ENCODE data around the gene ITGAL. TPM values are rescaled to one million over a fixed set of nuclear protein-coding genes. Genes with fewer than 3 reads are reported as not detected.
"Not testable (repeated sequence)": the region's sequence is repeated elsewhere in the genome, so short reads cannot be mapped to it uniquely, and the experiment has no call there.

ITGAL gene
- total RNA-seq, 1 experiment from 2014 or later, result not detected

DNA sequence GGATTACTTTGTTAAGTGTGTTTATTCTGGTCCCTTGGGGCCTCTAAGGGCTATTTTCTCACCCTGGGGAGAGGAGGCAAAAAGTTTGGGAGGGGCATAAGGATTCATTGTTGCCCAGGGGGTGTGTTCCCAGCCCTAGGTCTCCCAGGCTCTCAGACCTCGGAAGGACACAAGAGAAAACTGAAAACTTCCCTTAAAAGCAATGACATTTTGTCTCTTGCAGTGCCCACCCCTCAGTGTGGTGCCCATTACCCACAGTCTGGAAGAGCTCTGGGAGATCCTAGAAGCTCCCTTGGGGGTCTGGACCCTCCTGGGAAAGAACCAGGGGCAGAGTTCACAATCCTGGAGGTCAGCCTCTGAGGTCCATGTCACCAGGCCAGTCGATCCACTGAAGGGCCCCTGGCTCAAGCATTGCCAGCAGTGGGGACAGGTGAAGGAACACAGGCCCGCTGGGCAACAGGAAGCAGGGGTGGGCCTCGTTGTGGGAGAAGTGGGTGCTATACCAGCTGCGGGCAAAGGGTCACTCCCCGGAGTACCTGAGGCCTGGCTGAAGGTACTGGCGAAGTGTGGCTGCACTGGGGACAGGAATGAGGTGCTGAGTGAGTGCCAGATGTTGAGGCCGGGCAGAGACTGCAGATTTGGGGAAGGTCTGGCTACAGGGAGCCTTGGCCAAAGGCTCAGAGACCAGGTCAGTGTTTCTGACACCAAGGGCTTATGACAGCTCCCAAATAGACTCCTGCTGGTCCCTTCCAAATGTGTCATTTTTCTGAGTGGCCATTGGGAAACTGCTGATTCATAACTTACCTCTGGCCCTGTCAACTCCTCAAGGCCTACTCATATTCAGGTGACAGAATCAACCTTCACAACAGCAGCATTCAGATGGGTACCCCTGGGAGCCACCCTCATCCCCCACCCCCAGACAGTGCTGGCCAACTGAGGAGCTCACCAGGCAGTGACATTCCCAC is 66.7 kb downstream of the ITGAL start:
- Histone ChIP-seq H4K20me1 (ENCODE audit: control insufficient read depth, insufficient read depth, insufficient read length) (no peaks in the 10 kb centered on the region), H2BK12ac (ENCODE audit: insufficient read length, low read depth, low read length) (no peak overlapping the region), H2BK20ac (ENCODE audit: low read depth, low read length, poor library complexity, severe bottlenecking) (no peak overlapping the region), H3K4me2 (ENCODE audit: insufficient read depth, insufficient read length, low read length) (no peak overlapping the region), H3K27ac (ENCODE audit: insufficient read length, low read depth, low read length) (no peak overlapping the region), H4K5ac (ENCODE audit: insufficient read length, low read depth, low read length) (no peak overlapping the region), H2BK15ac (ENCODE audit: low read depth, low read length) (no peak overlapping the region), H3K9ac (ENCODE audit: extremely low read depth, insufficient read length, low read length) (no peak overlapping the region), H2AFZ (ENCODE audit: low read length) (no peak overlapping the region), H2BK5ac (ENCODE audit: insufficient read length, low read length) (no peak overlapping the region), H4K8ac (replicated peaks; ENCODE audit: insufficient read length, low read depth, low read length) (no peak overlapping the region), H3K56ac (ENCODE audit: insufficient read length, low read depth, low read length) (no peak overlapping the region), H4K91ac (ENCODE audit: insufficient read length, low read depth, low read length) (no peak overlapping the region), H3K9me3 (ENCODE audit: control insufficient read depth, low read depth, low read length) (no peaks in the 10 kb centered on the region), H3K79me1 (ENCODE audit: insufficient read depth, low read depth, low read length, poor library complexity, severe bottlenecking) (no peaks in the 10 kb centered on the region), H3K18ac (ENCODE audit: insufficient read length, low read depth, low read length) (no peak overlapping the region), H3K79me2 (ENCODE audit: insufficient read depth, low read length) (no peaks in the 10 kb centered on the region), H3K23me2 (ENCODE audit: insufficient read length, low read depth, low read length, poor library complexity, severe bottlenecking) (peaks cover 12% of the 10 kb centered on the region), H3K4ac (ENCODE audit: low read depth, low read length) (no peak overlapping the region), H3K14ac (ENCODE audit: insufficient read depth, low read length) (no peak overlapping the region), H2AK5ac (ENCODE audit: insufficient read length, low read length) (no peak overlapping the region), H3K23ac (ENCODE audit: insufficient read length, low read depth, low read length) (no peak overlapping the region), H3K27me3 (ENCODE audit: insufficient read depth, low read length) (no peaks in the 10 kb centered on the region), H3T11ph (ENCODE audit: low read length) (no peak overlapping the region), H3K4me1 (ENCODE audit: insufficient read depth, low read length) (peaks cover 3% of the 10 kb centered on the region; the same call in 1 of the 2 replicates), H2BK120ac (ENCODE audit: low read depth, low read length, poor library complexity, severe bottlenecking) (no peak overlapping the region)
- TF ChIP-seq, protein P1, sequence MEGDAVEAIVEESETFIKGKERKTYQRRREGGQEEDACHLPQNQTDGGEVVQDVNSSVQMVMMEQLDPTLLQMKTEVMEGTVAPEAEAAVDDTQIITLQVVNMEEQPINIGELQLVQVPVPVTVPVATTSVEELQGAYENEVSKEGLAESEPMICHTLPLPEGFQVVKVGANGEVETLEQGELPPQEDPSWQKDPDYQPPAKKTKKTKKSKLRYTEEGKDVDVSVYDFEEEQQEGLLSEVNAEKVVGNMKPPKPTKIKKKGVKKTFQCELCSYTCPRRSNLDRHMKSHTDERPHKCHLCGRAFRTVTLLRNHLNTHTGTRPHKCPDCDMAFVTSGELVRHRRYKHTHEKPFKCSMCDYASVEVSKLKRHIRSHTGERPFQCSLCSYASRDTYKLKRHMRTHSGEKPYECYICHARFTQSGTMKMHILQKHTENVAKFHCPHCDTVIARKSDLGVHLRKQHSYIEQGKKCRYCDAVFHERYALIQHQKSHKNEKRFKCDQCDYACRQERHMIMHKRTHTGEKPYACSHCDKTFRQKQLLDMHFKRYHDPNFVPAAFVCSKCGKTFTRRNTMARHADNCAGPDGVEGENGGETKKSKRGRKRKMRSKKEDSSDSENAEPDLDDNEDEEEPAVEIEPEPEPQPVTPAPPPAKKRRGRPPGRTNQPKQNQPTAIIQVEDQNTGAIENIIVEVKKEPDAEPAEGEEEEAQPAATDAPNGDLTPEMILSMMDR (conservative IDR thresholded peaks at IDR 0.05), result no peak
- H3K4me1 Mint-ChIP-seq, result peaks cover 18 to 22% of the 10 kb centered on the region in 2 experiments
- peaks cover 3 to 13% (median 6%) of the 10 kb centered on the region in 3 experiments; a peak in 6 of 7 replicates for H3K36me3 Mint-ChIP-seq (ENCODE audit: insufficient read depth in 1 of 3, low read depth in 3 of 3)
- DNase-seq, result no peak
- peak overlapping the region in 2 of 3 experiments; percentile 16 to 56; a peak in 5 of 7 replicates for H3K27ac Mint-ChIP-seq
- H3K27me3 Mint-ChIP-seq (ENCODE audit: low read depth), result no peaks in the 10 kb centered on the region
- no peak overlapping the region; a peak in 1 of 5 replicates for H3K4me3 Mint-ChIP-seq
- H3K9me3 Mint-ChIP-seq, result no peaks in the 10 kb centered on the region; a peak in 1 of 5 replicates
- no CpG with 5 or more reads among the region's 8 CpGs for WGBS (ENCODE audit: extremely low coverage, insufficient read length, low lambda C conversion rate)

DNA sequence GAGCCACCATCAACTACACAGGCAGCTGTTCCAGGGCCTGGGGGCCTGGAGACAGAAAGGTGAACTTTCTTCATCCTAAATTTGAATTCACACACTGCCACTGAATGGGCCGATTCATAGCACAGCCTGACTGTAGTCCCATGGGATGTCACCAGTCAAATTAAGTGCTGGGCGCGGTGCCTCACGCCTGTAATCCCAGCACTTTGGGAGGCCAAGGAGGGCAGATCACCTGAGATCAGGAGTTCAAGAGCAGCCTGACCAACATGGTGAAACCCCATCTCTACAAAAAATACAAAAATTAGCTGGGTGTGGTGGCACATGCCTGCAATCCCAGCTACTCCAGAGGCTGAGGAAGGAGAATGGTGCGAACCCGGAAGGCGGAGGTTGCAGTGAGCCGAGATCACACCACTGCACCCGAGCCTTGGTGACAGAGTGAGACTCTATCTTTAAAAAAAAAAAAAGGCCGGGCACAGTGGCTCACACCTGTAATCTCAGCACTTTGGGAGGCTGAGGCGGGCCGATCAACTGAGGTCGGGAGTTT is 67.5 kb downstream of the ITGAL start:
- H2BK120ac ChIP-seq (ENCODE audit: low read depth, low read length, poor library complexity, severe bottlenecking); H2BK5ac ChIP-seq (ENCODE audit: insufficient read length, low read length); H4K8ac ChIP-seq (replicated peaks; ENCODE audit: insufficient read length, low read depth, low read length); H3K9ac ChIP-seq (ENCODE audit: extremely low read depth, insufficient read length, low read length); DNase-seq; H3K27me3 ChIP-seq (ENCODE audit: insufficient read depth, low read length); H2BK15ac ChIP-seq (ENCODE audit: low read depth, low read length); H3K4ac ChIP-seq (ENCODE audit: low read depth, low read length); H3K4me2 ChIP-seq (ENCODE audit: insufficient read depth, insufficient read length, low read length); H3K14ac ChIP-seq (ENCODE audit: insufficient read depth, low read length); H3K18ac ChIP-seq (ENCODE audit: insufficient read length, low read depth, low read length); H3K27me3 Mint-ChIP-seq (ENCODE audit: low read depth); H3K9me3 ChIP-seq (ENCODE audit: control insufficient read depth, low read depth, low read length); H3K79me1 ChIP-seq (ENCODE audit: insufficient read depth, low read depth, low read length, poor library complexity, severe bottlenecking); H4K5ac ChIP-seq (ENCODE audit: insufficient read length, low read depth, low read length); H2AK5ac ChIP-seq (ENCODE audit: insufficient read length, low read length); H3K79me2 ChIP-seq (ENCODE audit: insufficient read depth, low read length); H3K9me3 Mint-ChIP-seq; H3K4me1 ChIP-seq (ENCODE audit: insufficient read depth, low read length); H2BK20ac ChIP-seq (ENCODE audit: low read depth, low read length, poor library complexity, severe bottlenecking); H2BK12ac ChIP-seq (ENCODE audit: insufficient read length, low read depth, low read length); H2AFZ ChIP-seq (ENCODE audit: low read length); H4K20me1 ChIP-seq (ENCODE audit: control insufficient read depth, insufficient read depth, insufficient read length); H3T11ph ChIP-seq (ENCODE audit: low read length); H3K56ac ChIP-seq (ENCODE audit: insufficient read length, low read depth, low read length); H3K27ac ChIP-seq (ENCODE audit: insufficient read length, low read depth, low read length); H3K23ac ChIP-seq (ENCODE audit: insufficient read length, low read depth, low read length); H4K91ac ChIP-seq (ENCODE audit: insufficient read length, low read depth, low read length): not testable (repeated sequence)
- H3K36me3 Mint-ChIP-seq (ENCODE audit: insufficient read depth in 1 of 3, low read depth in 3 of 3), result peaks cover 3 to 13% (median 6%) of the 10 kb centered on the region in 3 experiments; a peak in 6 of 7 replicates
- H3K23me2 ChIP-seq (ENCODE audit: insufficient read length, low read depth, low read length, poor library complexity, severe bottlenecking), result peaks cover 11% of the 10 kb centered on the region
- WGBS (ENCODE audit: extremely low coverage, insufficient read length, low lambda C conversion rate), result no CpG with 5 or more reads among the region's 13 CpGs
- peak overlapping the region in 1 of 3 experiments; percentile 56; a peak in 2 of 7 replicates for H3K27ac Mint-ChIP-seq
- H3K4me1 Mint-ChIP-seq, result peaks cover 17 to 20% of the 10 kb centered on the region in 2 experiments
- H3K4me3 Mint-ChIP-seq, result 0 out of 5 replicates have a peak overlapping the region, but pooled peaks of 1 of the 2 experiments have one; percentile 7

Data from H9 (cell line).